OCI-LY3 (cell line): Measurements from ENCODE around the gene AKT1S1.
A peak's percentile ranks its signal among the peaks of the same experiment; 100 is the strongest.

Experiments used
- H2AFZ ChIP-seq: fragments of 200-600, 300-600 bp; shearing (Covaris generic); 2 replicates; pipeline ENCODE4 v1.6.0; 2014; ENCODE audit warnings: antibody characterized with exemption, low read depth, low read length
- H3K27ac ChIP-seq: fragments of 200-600, 300-600 bp; sonication (generic); 2 replicates; pipeline ENCODE4 v1.5.1; 2014; ENCODE audit warnings: mild to moderate bottlenecking, low read length, moderate library complexity, mixed read lengths
- H3K27me3 ChIP-seq: fragments of 200-600, 300-600 bp; sonication (generic); 2 replicates; pipeline ENCODE4 v1.6.1; 2014; ENCODE audit warnings: low read depth, low read length, mixed read lengths
- H3K36me3 ChIP-seq: fragments of 200-600, 300-600 bp; sonication (generic); replicated peaks from 2 replicates; pipeline ENCODE3; 2014; ENCODE audit warnings: low read depth, low read length, mixed read lengths
- H3K4me1 ChIP-seq: fragments of 300-600, 200-600 bp; sonication (generic); 2 replicates; pipeline ENCODE4 v1.6.1; 2014; ENCODE audit warnings: low read length, mixed read lengths
- H3K4me2 ChIP-seq: fragments of 200-600, 300-600 bp; sonication (generic); 2 replicates; pipeline ENCODE4 v1.6.1; 2014; ENCODE audit warnings: low read length, mixed read lengths
- H3K4me3 ChIP-seq: fragments of 300-600, 200-600 bp; sonication (generic); 2 replicates; pipeline ENCODE4 v1.5.1; 2014; ENCODE audit warnings: antibody characterized with exemption, mild to moderate bottlenecking, low read length, moderate library complexity
- H3K79me2 ChIP-seq: fragments of 300-600, 200-600 bp; shearing (Covaris generic); 2 replicates; pipeline ENCODE4 v1.6.1; 2014; ENCODE audit warnings: mild to moderate bottlenecking, low read length, mixed read lengths
- H3K9ac ChIP-seq: fragments of 300-600, 200-600 bp; shearing (Covaris generic); 2 replicates; pipeline ENCODE4 v1.6.0; 2014; ENCODE audit warnings: mild to moderate bottlenecking, low read length, moderate library complexity
- H3K9me3 ChIP-seq: fragments of 200-600, 300-600 bp; shearing (Covaris generic); 2 replicates; pipeline ENCODE4 v1.6.1; 2014; ENCODE audit warnings: low read length, mixed read lengths; ENCODE audit not compliant: insufficient read depth
- H4K20me1 ChIP-seq: fragments of 200-600, 300-600 bp; sonication (generic); 2 replicates; pipeline ENCODE4 v1.6.1; 2016; ENCODE audit warnings: low read length, mixed read lengths; ENCODE audit not compliant: insufficient read depth
- EZH2phosphoT487 ChIP-seq: fragments of 200-600 bp; shearing (Covaris generic); IDR thresholded peaks from 2 replicates; pipeline ENCODE4 v1.6.1; 2018; ENCODE audit warnings: antibody characterized with exemption, mixed run types, low read depth
- TF ChIP-seq, protein P1 (sequence below): fragments of 200-600, 300-600 bp; sonication (generic); IDR thresholded peaks from 2 replicates; pipeline ENCODE4 v1.5.1; 2014; ENCODE audit warnings: antibody characterized with exemption, low read length, low read depth

AKT1S1 gene

DNA sequence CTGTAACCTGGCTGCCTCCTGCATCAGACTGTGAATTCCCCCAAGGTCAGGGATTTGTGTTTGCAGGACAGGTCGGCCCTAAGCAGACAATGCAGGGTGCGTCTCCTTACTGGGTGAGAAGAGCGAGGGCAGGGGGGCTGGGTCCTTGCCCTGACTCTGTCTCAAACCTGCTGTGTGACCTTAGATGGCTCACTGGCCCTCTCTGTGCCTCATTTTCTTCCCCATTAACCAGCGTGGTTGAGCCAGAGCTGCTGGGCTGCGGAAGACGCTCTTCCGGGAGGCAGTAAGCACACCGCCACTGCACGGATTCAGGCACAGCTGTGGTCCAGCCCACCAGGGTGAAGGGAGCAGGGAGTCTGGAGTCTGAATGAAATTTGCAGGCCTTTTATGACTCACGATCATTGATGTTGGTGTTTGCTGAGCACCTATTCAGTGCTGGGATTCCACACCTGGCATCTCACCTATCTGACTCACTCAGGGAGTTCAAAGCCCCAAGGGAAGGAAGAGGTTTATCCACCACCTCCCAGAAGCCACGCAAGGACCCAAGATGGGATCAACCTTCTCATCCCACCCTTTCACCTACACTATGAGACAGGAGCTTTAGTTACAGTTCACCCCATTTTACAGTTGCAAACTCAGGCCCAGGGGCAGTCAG, 2.5 kb downstream of the AKT1S1 start:
- peaks cover 20% of the 10 kb centered on the region for H3K4me1 ChIP-seq
- H3K9me3 ChIP-seq: no peaks in the 10 kb centered on the region
- H2AFZ ChIP-seq: no peak overlapping the region
- H3K36me3 ChIP-seq: peaks cover 8% of the 10 kb centered on the region
- H3K4me3 ChIP-seq: no peak overlapping the region
- H4K20me1 ChIP-seq: no peaks in the 10 kb centered on the region; the same call in 1 of the 2 replicates
- H3K79me2 ChIP-seq: peaks cover 33% of the 10 kb centered on the region
- H3K27ac ChIP-seq: no peak overlapping the region
- H3K4me2 ChIP-seq: peak overlapping the region; percentile 88; the same call in 1 of the 2 replicates
- no peak overlapping the region for H3K9ac ChIP-seq
- no peaks in the 10 kb centered on the region for H3K27me3 ChIP-seq
- TF ChIP-seq, protein P1, sequence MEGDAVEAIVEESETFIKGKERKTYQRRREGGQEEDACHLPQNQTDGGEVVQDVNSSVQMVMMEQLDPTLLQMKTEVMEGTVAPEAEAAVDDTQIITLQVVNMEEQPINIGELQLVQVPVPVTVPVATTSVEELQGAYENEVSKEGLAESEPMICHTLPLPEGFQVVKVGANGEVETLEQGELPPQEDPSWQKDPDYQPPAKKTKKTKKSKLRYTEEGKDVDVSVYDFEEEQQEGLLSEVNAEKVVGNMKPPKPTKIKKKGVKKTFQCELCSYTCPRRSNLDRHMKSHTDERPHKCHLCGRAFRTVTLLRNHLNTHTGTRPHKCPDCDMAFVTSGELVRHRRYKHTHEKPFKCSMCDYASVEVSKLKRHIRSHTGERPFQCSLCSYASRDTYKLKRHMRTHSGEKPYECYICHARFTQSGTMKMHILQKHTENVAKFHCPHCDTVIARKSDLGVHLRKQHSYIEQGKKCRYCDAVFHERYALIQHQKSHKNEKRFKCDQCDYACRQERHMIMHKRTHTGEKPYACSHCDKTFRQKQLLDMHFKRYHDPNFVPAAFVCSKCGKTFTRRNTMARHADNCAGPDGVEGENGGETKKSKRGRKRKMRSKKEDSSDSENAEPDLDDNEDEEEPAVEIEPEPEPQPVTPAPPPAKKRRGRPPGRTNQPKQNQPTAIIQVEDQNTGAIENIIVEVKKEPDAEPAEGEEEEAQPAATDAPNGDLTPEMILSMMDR: no peak
- no peak for TF ChIP-seq EZH2phosphoT487

DNA sequence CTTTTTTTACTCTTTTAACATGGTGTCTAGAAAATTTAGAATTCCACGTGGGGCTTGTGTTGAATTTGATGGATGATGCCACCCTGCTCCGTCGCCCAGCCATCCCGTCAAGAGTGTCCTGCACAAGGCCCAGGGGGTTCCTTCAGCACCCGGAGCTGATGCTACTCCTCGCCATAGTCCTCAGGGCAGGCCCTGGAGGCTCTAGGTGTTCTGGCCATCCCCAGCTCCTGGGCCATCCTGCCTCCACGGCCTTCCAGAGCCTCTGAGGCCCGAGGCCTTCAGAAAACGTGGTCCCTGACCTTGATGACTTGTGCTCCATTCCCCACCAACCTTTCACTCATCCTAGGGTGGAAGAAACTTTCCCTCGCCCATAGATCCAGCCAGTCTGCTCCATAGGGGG, 3.3 kb downstream of the AKT1S1 start:
- Histone ChIP-seq H3K36me3 (peaks cover 5% of the 10 kb centered on the region), H3K4me1 (peaks cover 16% of the 10 kb centered on the region), H2AFZ (no peak overlapping the region), H3K27ac (no peak overlapping the region), H3K4me2 (no peak overlapping the region), H3K4me3 (no peak overlapping the region), H3K9ac (no peak overlapping the region), H3K9me3 (no peaks in the 10 kb centered on the region), H4K20me1 (no peaks in the 10 kb centered on the region; the same call in 1 of the 2 replicates), H3K79me2 (peaks cover 31% of the 10 kb centered on the region), H3K27me3 (no peaks in the 10 kb centered on the region)
- TF ChIP-seq, protein P1: no peak
- no peak for TF ChIP-seq EZH2phosphoT487

GRCh38 chr19:49873129-49873521, 4.0 kb downstream of the AKT1S1 start:
- H3K27ac ChIP-seq: no peak overlapping the region
- H3K4me3 ChIP-seq: no peak overlapping the region
- TF ChIP-seq, protein P1: no peak
- TF ChIP-seq EZH2phosphoT487: no peak
- peaks cover 3% of the 10 kb centered on the region for H3K36me3 ChIP-seq
- H2AFZ ChIP-seq: no peak overlapping the region
- no peaks in the 10 kb centered on the region for H4K20me1 ChIP-seq
- peaks cover 24% of the 10 kb centered on the region for H3K79me2 ChIP-seq
- H3K4me1 ChIP-seq: peaks cover 9% of the 10 kb centered on the region
- H3K4me2 ChIP-seq: no peak overlapping the region
- H3K9me3 ChIP-seq: no peaks in the 10 kb centered on the region
- no peaks in the 10 kb centered on the region for H3K27me3 ChIP-seq
- H3K9ac ChIP-seq: no peak overlapping the region

GRCh38 chr19:49872245-49873128, 4.7 kb downstream of the AKT1S1 start:
- H3K27ac ChIP-seq: no peak overlapping the region
- no peaks in the 10 kb centered on the region for H3K9me3 ChIP-seq
- TF ChIP-seq, protein P1: no peak
- TF ChIP-seq EZH2phosphoT487: no peak
- H2AFZ ChIP-seq: no peak overlapping the region
- no peaks in the 10 kb centered on the region for H3K27me3 ChIP-seq
- H3K4me2 ChIP-seq: no peak overlapping the region
- H3K4me1 ChIP-seq: peaks cover 7% of the 10 kb centered on the region
- no peak overlapping the region for H3K9ac ChIP-seq
- H4K20me1 ChIP-seq: no peaks in the 10 kb centered on the region
- H3K4me3 ChIP-seq: no peak overlapping the region
- H3K36me3 ChIP-seq: peaks cover 3% of the 10 kb centered on the region
- H3K79me2 ChIP-seq: peaks cover 22% of the 10 kb centered on the region
